Epithelial cell of esophagus (primary cell): ENCODE data around the gene NTN5.
A peak's percentile ranks its signal among the peaks of the same experiment; 100 is the strongest.
"Not testable (repeated sequence)": the region's sequence is repeated elsewhere in the genome, so short reads cannot be mapped to it uniquely, and the experiment has no call there.

ENCODE experiments used
- DNase-seq: peaks from one replicate; pipeline ENCODE4 v3.0.0; 2010; ENCODE audit warnings: low read depth
- H3K4me3 ChIP-seq: 2 replicates; pipeline ENCODE4 v1.5.1; 2011; ENCODE audit warnings: mild to moderate bottlenecking, low read length, control low read depth
- CTCF ChIP-seq: IDR thresholded peaks from 2 replicates; pipeline ENCODE4 v1.5.1; 2011; ENCODE audit warnings: low read depth, mild to moderate bottlenecking, low read length, control low read depth, inconsistent platforms; ENCODE audit not compliant: insufficient read depth; ENCODE audit errors: missing control alignments

Gene NTN5

GRCh38 chr19:48635263-48635965 lies 37.4 kb downstream of the NTN5 start:
- peak; percentile 63 for DNase-seq
- peak overlapping the region; percentile 83 for H3K4me3 ChIP-seq
- TF ChIP-seq CTCF = no peak

- peak overlapping the region; percentile 41 for H3K4me3 ChIP-seq
- no peak for TF ChIP-seq CTCF
- DNase-seq = peak; percentile 97
Measured at GRCh38 chr19:48634424-48635262, 38.2 kb downstream of the NTN5 start.

GRCh38 chr19:48634036-48634342 lies 38.8 kb downstream of the NTN5 start:
- no peak for TF ChIP-seq CTCF
- peak overlapping the region; percentile 29 for H3K4me3 ChIP-seq
- DNase-seq = no peak

DNA sequence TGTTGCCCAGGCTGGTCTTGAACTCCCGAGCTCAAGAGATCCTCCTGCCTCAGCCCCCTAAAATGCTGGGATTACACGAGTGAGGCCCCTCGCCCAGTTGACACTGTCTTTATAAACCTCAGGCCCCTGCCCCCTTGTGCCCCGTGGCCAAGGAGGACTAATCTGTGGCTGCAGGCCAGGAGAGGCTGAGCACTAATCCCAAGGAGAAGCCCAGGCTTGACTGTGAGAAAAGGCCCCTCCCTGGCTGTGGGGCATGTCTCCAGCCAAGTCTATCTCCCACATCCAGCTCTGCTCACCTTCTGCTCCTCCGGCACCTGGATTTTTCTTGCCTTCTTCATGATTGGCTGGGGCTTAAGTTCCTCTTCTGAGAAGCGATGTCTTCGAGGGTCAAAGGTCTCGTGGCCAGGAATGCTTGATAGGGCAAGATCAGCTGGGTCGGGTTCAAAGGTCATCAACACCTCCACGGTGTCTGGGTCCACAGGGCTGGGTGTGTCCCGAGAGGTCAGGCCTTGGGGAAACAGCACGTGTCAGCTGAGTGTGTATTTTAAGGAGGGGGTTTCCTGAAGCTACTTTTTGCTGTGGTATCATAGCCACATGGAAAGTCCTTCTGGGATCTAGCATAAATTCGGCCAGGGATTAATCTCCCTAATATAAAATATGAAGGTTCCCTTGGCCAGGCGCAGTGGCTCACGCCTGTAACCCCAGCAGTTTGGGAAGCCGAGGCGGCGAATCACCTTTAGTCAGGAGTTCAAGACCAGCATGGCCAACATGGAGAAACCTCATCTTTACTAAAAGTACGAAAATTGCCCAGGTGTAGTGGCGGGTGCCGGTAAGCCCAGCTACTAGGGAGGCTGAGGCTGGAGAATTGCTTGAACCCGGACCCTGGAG lies 39.4 kb downstream of the NTN5 start:
- no peak for TF ChIP-seq CTCF
- peak overlapping the region; percentile 29 for H3K4me3 ChIP-seq
- peak; percentile 70 for DNase-seq

DNA sequence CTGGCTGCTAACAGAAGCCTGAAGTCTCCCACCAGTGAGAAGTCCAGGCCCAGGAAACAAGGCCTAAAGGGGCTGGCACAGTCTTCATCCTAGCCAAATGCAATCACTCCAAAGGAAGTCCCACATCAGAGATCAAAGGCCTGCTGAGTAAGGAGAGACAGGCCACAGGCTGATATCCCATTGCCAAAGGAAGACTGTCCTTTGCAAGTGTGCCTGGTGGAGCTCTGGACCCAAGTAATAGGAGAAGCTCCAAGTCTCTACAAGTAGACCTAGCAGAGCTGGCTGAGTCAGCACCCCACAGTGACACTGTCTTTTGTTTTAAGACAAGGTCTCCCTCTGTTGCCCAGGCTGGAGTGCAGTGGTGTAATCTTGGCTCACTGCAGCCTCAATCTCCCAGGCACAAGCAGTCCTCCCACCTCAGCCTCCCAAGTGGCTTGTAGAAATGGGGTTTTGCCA lies 40.1 kb downstream of the NTN5 start:
- DNase-seq = peak; percentile 87
- TF ChIP-seq CTCF = no peak
- no peak overlapping the region for H3K4me3 ChIP-seq

DNA sequence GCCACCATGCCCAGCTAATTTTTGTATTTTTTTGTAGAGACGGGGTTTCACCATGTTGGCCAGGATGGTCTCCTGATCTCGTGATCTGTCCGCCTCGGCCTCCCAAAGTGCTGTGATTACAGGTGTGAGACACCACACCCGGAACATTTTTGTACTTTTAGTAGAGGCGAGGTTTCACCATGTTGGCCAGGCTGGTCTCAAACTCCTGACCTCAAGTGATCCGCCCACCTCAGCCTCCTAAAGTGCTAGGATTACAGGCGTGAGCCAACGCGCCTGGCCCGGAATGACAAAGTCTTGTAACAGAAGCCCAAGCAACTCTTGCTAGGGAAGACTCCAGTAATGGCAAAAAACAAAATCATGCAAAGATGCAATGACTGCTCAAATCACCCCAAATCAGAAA lies 40.5 kb downstream of the NTN5 start:
- H3K4me3 ChIP-seq, DNase-seq: not testable (repeated sequence)

DNA sequence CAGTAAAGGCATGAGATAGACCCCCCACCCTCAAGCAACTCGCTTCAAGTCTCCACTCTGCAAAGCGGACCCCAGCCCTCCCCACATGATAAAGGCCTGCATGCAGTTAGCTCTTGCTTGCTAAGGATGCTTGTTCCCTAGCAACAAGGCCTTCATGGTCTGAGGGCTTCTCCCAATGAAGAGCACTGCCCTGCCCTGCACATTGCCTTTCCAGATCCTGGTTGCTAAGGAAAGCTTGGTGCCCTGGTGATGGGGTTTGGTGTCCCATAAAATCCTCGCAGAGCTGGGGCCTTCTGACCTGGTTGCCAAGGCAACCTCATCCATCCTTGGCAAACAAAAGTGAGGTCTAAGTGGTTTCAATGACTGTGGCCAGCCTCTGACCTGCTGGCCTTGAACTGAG lies 41.6 kb downstream of the NTN5 start:
- DNase-seq = no peak
- H3K4me3 ChIP-seq = no peak overlapping the region
- TF ChIP-seq CTCF = no peak
